ENCODE results near the gene EFHD1. TPM values are rescaled to one million over a fixed set of nuclear protein-coding genes. Genes with fewer than 3 reads are reported as not detected.

The EFHD1 gene
- total RNA-seq, 1 donor from 2014 or later = 142 TPM

GRCh38 chr2:232621186-232621585, 12.2 kb upstream of the EFHD1 start:
- H3K27me3 ChIP-seq = no peaks in the 10 kb centered on the region
- no peak for TF ChIP-seq CTCF (IDR thresholded peaks at IDR 0.05)
- intact Hi-C loops (cut with DNase I) = no loop called here

GRCh38 chr2:232622563-232622962, 10.8 kb upstream of the EFHD1 start:
- no peaks in the 10 kb centered on the region for H3K27me3 ChIP-seq
- H3K9me3 ChIP-seq = no peaks in the 10 kb centered on the region
- no peak overlapping the region for H3K4me3 ChIP-seq
- no peaks in the 10 kb centered on the region for H3K36me3 ChIP-seq
- H3K4me1 ChIP-seq = no peaks in the 10 kb centered on the region
- H3K27ac ChIP-seq = no peak overlapping the region
- TF ChIP-seq CTCF (IDR thresholded peaks at IDR 0.05) = no peak
- intact Hi-C loops (cut with DNase I) = no loop called here
- no peak for DNase-seq (ENCODE audit: low spot score in 2 of 2)

More at GRCh38 chr2:232621186-232621585, 12.2 kb upstream of the EFHD1 start:
- Histone ChIP-seq H3K27ac (no peak overlapping the region), H3K4me3 (no peak overlapping the region), H3K4me1 (no peaks in the 10 kb centered on the region), H3K9me3 (no peaks in the 10 kb centered on the region), H3K36me3 (no peaks in the 10 kb centered on the region)
- DNase-seq (ENCODE audit: low spot score in 2 of 2) = no peak

- Histone ChIP-seq H3K4me1 (peaks cover 0 to 4% of the 10 kb centered on the region in 2 donors), H3K36me3 (no peaks in the 10 kb centered on the region), H3K4me3 (no peak overlapping the region), H3K9me3 (no peaks in the 10 kb centered on the region), H3K27ac (no peak overlapping the region), H3K27me3 (no peaks in the 10 kb centered on the region)
- TF ChIP-seq CTCF (IDR thresholded peaks at IDR 0.05) = no peak
- no peak for DNase-seq (ENCODE audit: low spot score in 2 of 2)
- intact Hi-C loops (cut with DNase I) = no loop called here
Observed at GRCh38 chr2:232623768-232624765, 9.3 kb upstream of the EFHD1 start.

GRCh38 chr2:232626584-232626983, 6.8 kb upstream of the EFHD1 start:
- Histone ChIP-seq H3K27me3 (no peaks in the 10 kb centered on the region), H3K36me3 (no peaks in the 10 kb centered on the region)

GRCh38 chr2:232628466-232629128, 4.8 kb upstream of the EFHD1 start:
- intact Hi-C loops (cut with DNase I) = no loop called here
- DNase-seq (ENCODE audit: low spot score in 2 of 2) = no peak
- Histone ChIP-seq H3K9me3 (no peaks in the 10 kb centered on the region), H3K4me1 (peaks cover 0 to 8% of the 10 kb centered on the region in 2 donors), H3K4me3 (no peak overlapping the region), H3K36me3 (no peaks in the 10 kb centered on the region), H3K27ac (peak overlapping the region; percentile 57 to 67), H3K27me3 (no peaks in the 10 kb centered on the region)
- no peak for TF ChIP-seq CTCF (IDR thresholded peaks at IDR 0.05)

More at GRCh38 chr2:232626584-232626983, 6.8 kb upstream of the EFHD1 start:
- intact Hi-C loops (cut with DNase I) = no loop called here
- no peaks in the 10 kb centered on the region for H3K9me3 ChIP-seq
- H3K4me1 ChIP-seq = peaks cover 0 to 4% of the 10 kb centered on the region in 2 donors
- H3K4me3 ChIP-seq = no peak overlapping the region
- no peak for TF ChIP-seq CTCF (IDR thresholded peaks at IDR 0.05)
- H3K27ac ChIP-seq = no peak overlapping the region
- no peak for DNase-seq (ENCODE audit: low spot score in 2 of 2)

Data from ascending aorta (tissue), 2 donors.